ENCODE data around the gene TRIM40. TPM values are rescaled to one million over a fixed set of nuclear protein-coding genes. Genes with fewer than 3 reads are reported as not detected.

Gene TRIM40
- polyA plus RNA-seq, 1 donor (not counting 4 experiments of a cell fraction or from before 2014, with no cell fraction given) = not detected

- Histone ChIP-seq H3K9ac (ENCODE audit: control insufficient read depth, extremely low read depth, insufficient read depth, low read length) (no peak within 1 kb of the TSS), H3K27ac (ENCODE audit: control insufficient read depth, insufficient read depth, low read length) (no peak within 1 kb of the TSS), H3K4me1 (ENCODE audit: control insufficient read depth, extremely low read depth, insufficient read depth, low read length) (no peaks in the 10 kb centered on the region), H3K4me3 (ENCODE audit: control insufficient read depth in 2 of 3, extremely low read depth in 1 of 3, insufficient read depth in 2 of 3, low read depth in 1 of 3, low read length in 3 of 3) (no peak within 1 kb of the TSS), H3K79me2 (ENCODE audit: control insufficient read depth, insufficient read depth, low read length) (no peaks in the 10 kb centered on the region), H3K4me2 (ENCODE audit: control insufficient read depth, extremely low read depth, insufficient read depth, low read depth, low read length) (no peak within 1 kb of the TSS), H4K20me1 (ENCODE audit: control insufficient read depth, extremely low read depth, insufficient read depth, low read length) (no peaks in the 10 kb centered on the region), H3K27me3 (ENCODE audit: control insufficient read depth, extremely low read depth, insufficient read depth, low read length) (peaks cover 43% of the 10 kb centered on the region), H3K9me3 (ENCODE audit: control insufficient read depth, low read depth, low read length) (no peaks in the 10 kb centered on the region), H3K36me3 (ENCODE audit: control insufficient read depth in 2 of 2, extremely low read depth in 1 of 2, insufficient read depth in 2 of 2, low read length in 2 of 2) (no peaks in the 10 kb centered on the region), H2AFZ (ENCODE audit: control insufficient read depth, low read length) (no peak within 1 kb of the TSS), H3K9me1 (ENCODE audit: control insufficient read depth, extremely low read depth, insufficient read depth, low read length) (no peaks in the 10 kb centered on the region)
- no peak for FAIRE-seq
- peak; percentile 41 for TF ChIP-seq EZH2 (IDR thresholded peaks at IDR 0.05; ENCODE audit: low read length)
- TF ChIP-seq CTCF (optimal IDR thresholded peaks at IDR 0.05 in 1 of 3, IDR thresholded peaks at IDR 0.05 in 1 of 3, conservative IDR thresholded peaks at IDR 0.05 in 1 of 3; ENCODE audit: extremely low read depth in 1 of 3, insufficient read depth in 2 of 3, low read length in 3 of 3) = no peak
- dilution Hi-C loops (cut with MboI; ENCODE audit: extremely low pct_ligation_motif_present, low sequenced_read_pairs) = no loop called here
- no peak for DNase-seq (ENCODE audit: low read depth, low spot score)
These were observed 22.8 kb upstream of the TRIM40 start, which contains the start of gene TRIM31 for GRCh38 chr6:30113003-30113759. TSS of gene TRIM31 (minus strand) at chr6:30113090. CDS start at chr6:30112805, 285 bp downstream.

GRCh38 chr6:30113841-30114240 lies 22.1 kb upstream of the TRIM40 start:
- H3K4me1 ChIP-seq (ENCODE audit: control insufficient read depth, extremely low read depth, insufficient read depth, low read length) = no peaks in the 10 kb centered on the region

More at GRCh38 chr6:30113841-30114240, 22.1 kb upstream of the TRIM40 start:
- TF ChIP-seq EZH2 (IDR thresholded peaks at IDR 0.05; ENCODE audit: low read length) (no peak), CTCF (optimal IDR thresholded peaks at IDR 0.05 in 1 of 3, IDR thresholded peaks at IDR 0.05 in 1 of 3, conservative IDR thresholded peaks at IDR 0.05 in 1 of 3; ENCODE audit: extremely low read depth in 1 of 3, insufficient read depth in 2 of 3, low read length in 3 of 3) (no peak)
- Histone ChIP-seq H3K9me3 (ENCODE audit: control insufficient read depth, low read depth, low read length) (no peaks in the 10 kb centered on the region), H3K9me1 (ENCODE audit: control insufficient read depth, extremely low read depth, insufficient read depth, low read length) (no peaks in the 10 kb centered on the region), H4K20me1 (ENCODE audit: control insufficient read depth, extremely low read depth, insufficient read depth, low read length) (no peaks in the 10 kb centered on the region), H3K4me2 (ENCODE audit: control insufficient read depth, extremely low read depth, insufficient read depth, low read depth, low read length) (no peak overlapping the region), H3K27me3 (ENCODE audit: control insufficient read depth, extremely low read depth, insufficient read depth, low read length) (peaks cover 43% of the 10 kb centered on the region), H3K27ac (ENCODE audit: control insufficient read depth, insufficient read depth, low read length) (no peak overlapping the region), H3K79me2 (ENCODE audit: control insufficient read depth, insufficient read depth, low read length) (no peaks in the 10 kb centered on the region), H3K4me3 (ENCODE audit: control insufficient read depth in 2 of 3, extremely low read depth in 1 of 3, insufficient read depth in 2 of 3, low read depth in 1 of 3, low read length in 3 of 3) (no peak overlapping the region), H2AFZ (ENCODE audit: control insufficient read depth, low read length) (no peak overlapping the region), H3K9ac (ENCODE audit: control insufficient read depth, extremely low read depth, insufficient read depth, low read length) (no peak overlapping the region), H3K36me3 (ENCODE audit: control insufficient read depth in 2 of 2, extremely low read depth in 1 of 2, insufficient read depth in 2 of 2, low read length in 2 of 2) (no peaks in the 10 kb centered on the region)
- dilution Hi-C loops (cut with MboI; ENCODE audit: extremely low pct_ligation_motif_present, low sequenced_read_pairs) = no loop called here
- FAIRE-seq = no peak
- no peak for DNase-seq (ENCODE audit: low read depth, low spot score)

Data from keratinocyte (primary cell).